Vagina (tissue), 2 donors: ENCODE measurements around the gene RASA3. TPM values are rescaled to one million over a fixed set of nuclear protein-coding genes. Genes with fewer than 3 reads are reported as not detected.
"Not testable (repeated sequence)": the region's sequence is repeated elsewhere in the genome, so short reads cannot be mapped to it uniquely, and the experiment has no call there.

ENCODE experiments used
- DNase-seq, 2 donors: peaks; one replicate each; pipeline ENCODE4 v3.0.0-alpha.2; 2017; ENCODE audit errors: extremely low spot score in 2 of 2
- H3K27ac ChIP-seq: fragments of 200-600 bp; sonication (generic); one replicate; pipeline ENCODE4 v1.5.1; 2019
- H3K27me3 ChIP-seq: fragments of 200-600 bp; sonication (generic); one replicate; pipeline ENCODE4 v1.5.1; 2019
- H3K36me3 ChIP-seq, 2 donors: fragments of 200-600 bp; sonication (generic); one replicate each; pipeline ENCODE4 v1.5.1; 2017 to 2019
- H3K4me1 ChIP-seq: fragments of 200-600 bp; sonication (generic); one replicate; pipeline ENCODE4 v1.5.1; 2019
- H3K4me3 ChIP-seq, 2 donors: fragments of 200-600 bp; sonication (generic); 1 replicate in 1 of 2; 2 replicates in 1 of 2; pipeline ENCODE4 v1.5.1; 2016 to 2019
- H3K9me3 ChIP-seq: fragments of 200-600 bp; sonication (generic); one replicate; pipeline ENCODE4 v1.5.1; 2019
- POLR2A ChIP-seq, 2 donors: fragments of 450-650 bp; IDR thresholded peaks; one replicate each; pipeline ENCODE4 v1.6.1; 2017; ENCODE audit warnings: antibody characterized with exemption in 2 of 2, mild to moderate bottlenecking in 2 of 2, moderate library complexity in 2 of 2
- POLR2AphosphoS5 ChIP-seq, 2 donors: sonication (generic); formaldehyde crosslinking; IDR thresholded peaks; one replicate each; pipeline ENCODE4 v1.9.0; 2017; ENCODE audit warnings: antibody characterized with exemption in 2 of 2, mild to moderate bottlenecking in 2 of 2, low read depth in 1 of 2; ENCODE audit not compliant: insufficient read depth in 1 of 2
- intact Hi-C: fragments of 100-400 bp; cut with DNase I; formaldehyde crosslinking; loops from one replicate; pipeline ENCODE4 v1.15.1; 2023
- total RNA-seq: library from RNA; depleted of rRNA; stranded (reverse); fragments of >200 nt; gene quantifications from one replicate; pipeline ENCODE4 v1.2.3, GENCODE V29; 2016
- TF ChIP-seq, protein P1 (sequence below), 3 experiments: fragments of 450-650 bp in 2 of 3; fragments of 200-600 bp in 1 of 3; sonication (generic) in 1 of 3; IDR thresholded peaks; one replicate each; pipeline ENCODE4 v1.5.1; 2017 to 2019; ENCODE audit warnings: antibody characterized with exemption in 3 of 3, mild to moderate bottlenecking in 2 of 3, moderate library complexity in 2 of 3

RASA3 gene
- total RNA-seq, 1 donor from 2014 or later = 19.6 TPM

DNA sequence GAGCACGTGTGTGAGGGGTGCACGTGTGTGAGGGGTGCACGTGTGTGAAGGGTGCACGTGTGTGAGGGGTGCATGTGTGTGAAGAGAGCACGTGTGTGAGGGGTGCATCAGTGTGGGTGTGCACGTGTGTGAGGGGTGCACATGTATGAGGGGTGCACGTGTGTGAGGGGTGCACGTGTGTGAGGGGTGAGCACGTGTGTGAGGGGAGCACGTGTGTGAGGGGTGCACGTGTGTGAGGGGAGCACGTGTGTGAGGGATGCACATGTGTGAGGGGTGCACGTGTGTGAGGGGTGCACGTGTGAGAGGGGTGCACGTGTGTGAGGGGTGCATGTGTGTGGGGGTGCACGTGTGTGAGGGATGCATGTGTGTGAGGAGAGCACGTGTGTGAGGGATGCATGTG, 15.7 kb downstream of the RASA3 start:
- Histone ChIP-seq H3K4me3 (no peak overlapping the region), H3K36me3 (no peaks in the 10 kb centered on the region), H3K27me3 (no peaks in the 10 kb centered on the region), H3K9me3 (no peaks in the 10 kb centered on the region), H3K4me1 (peaks cover 38% of the 10 kb centered on the region), H3K27ac (no peak overlapping the region)
- TF ChIP-seq POLR2A (IDR thresholded peaks at IDR 0.05) = no peak
- TF ChIP-seq, protein P1, sequence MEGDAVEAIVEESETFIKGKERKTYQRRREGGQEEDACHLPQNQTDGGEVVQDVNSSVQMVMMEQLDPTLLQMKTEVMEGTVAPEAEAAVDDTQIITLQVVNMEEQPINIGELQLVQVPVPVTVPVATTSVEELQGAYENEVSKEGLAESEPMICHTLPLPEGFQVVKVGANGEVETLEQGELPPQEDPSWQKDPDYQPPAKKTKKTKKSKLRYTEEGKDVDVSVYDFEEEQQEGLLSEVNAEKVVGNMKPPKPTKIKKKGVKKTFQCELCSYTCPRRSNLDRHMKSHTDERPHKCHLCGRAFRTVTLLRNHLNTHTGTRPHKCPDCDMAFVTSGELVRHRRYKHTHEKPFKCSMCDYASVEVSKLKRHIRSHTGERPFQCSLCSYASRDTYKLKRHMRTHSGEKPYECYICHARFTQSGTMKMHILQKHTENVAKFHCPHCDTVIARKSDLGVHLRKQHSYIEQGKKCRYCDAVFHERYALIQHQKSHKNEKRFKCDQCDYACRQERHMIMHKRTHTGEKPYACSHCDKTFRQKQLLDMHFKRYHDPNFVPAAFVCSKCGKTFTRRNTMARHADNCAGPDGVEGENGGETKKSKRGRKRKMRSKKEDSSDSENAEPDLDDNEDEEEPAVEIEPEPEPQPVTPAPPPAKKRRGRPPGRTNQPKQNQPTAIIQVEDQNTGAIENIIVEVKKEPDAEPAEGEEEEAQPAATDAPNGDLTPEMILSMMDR (IDR thresholded peaks at IDR 0.05) = no peak
- TF ChIP-seq POLR2AphosphoS5 (IDR thresholded peaks at IDR 0.05; ENCODE audit: insufficient read depth in 1 of 2, low read depth in 1 of 2) = no peak
- intact Hi-C loops = no loop called here
- DNase-seq = no peak

DNA sequence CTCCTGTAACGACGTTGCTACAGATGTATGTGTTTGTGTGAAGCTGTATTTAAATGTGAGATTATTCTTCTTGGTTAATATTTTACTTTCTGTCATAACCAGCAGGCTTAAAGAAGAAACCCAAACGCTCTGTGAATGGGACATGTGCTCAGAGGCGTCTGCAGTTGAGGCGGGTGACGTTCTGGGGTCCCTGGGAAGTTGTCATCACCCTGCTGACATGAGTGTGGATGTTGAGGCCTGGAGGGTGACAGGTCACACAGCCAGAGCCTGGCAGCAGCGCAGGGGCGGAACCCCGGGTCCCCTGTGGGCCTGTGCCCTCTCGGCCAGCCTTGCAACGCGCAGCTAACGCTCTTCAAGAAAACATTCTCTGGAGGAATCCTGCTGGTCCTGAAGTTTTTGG, 16.6 kb downstream of the RASA3 start:
- Histone ChIP-seq H3K9me3 (no peaks in the 10 kb centered on the region), H3K36me3 (no peaks in the 10 kb centered on the region), H3K27me3 (no peaks in the 10 kb centered on the region), H3K4me1 (peaks cover 35% of the 10 kb centered on the region), H3K4me3 (no peak overlapping the region), H3K27ac (peak overlapping the region; percentile 42)
- DNase-seq = no peak
- intact Hi-C loops = no loop called here
- TF ChIP-seq POLR2A (IDR thresholded peaks at IDR 0.05) (no peak), POLR2AphosphoS5 (IDR thresholded peaks at IDR 0.05; ENCODE audit: insufficient read depth in 1 of 2, low read depth in 1 of 2) (no peak)
- TF ChIP-seq, protein P1 (IDR thresholded peaks at IDR 0.05) = no peak

- intact Hi-C loops = no loop called here
- H3K27ac ChIP-seq = peak overlapping the region; percentile 42
- H3K4me1 ChIP-seq = peaks cover 41% of the 10 kb centered on the region
- DNase-seq = no peak
- no peak for TF ChIP-seq POLR2A (IDR thresholded peaks at IDR 0.05)
- TF ChIP-seq, protein P1 (IDR thresholded peaks at IDR 0.05) = no peak
- TF ChIP-seq POLR2AphosphoS5 (IDR thresholded peaks at IDR 0.05; ENCODE audit: insufficient read depth in 1 of 2, low read depth in 1 of 2) = no peak
- H3K27me3 ChIP-seq = no peaks in the 10 kb centered on the region
- H3K4me3 ChIP-seq = no peak overlapping the region
- H3K9me3 ChIP-seq = no peaks in the 10 kb centered on the region
- H3K36me3 ChIP-seq = no peaks in the 10 kb centered on the region
These were observed 17.2 kb downstream of the RASA3 start for GRCh38 chr13:114115191-114115671.

GRCh38 chr13:114114666-114115065, 17.8 kb downstream of the RASA3 start:
- H3K27ac ChIP-seq = peak overlapping the region; percentile 42
- H3K36me3 ChIP-seq, H3K27me3 ChIP-seq, H3K4me3 ChIP-seq, DNase-seq, intact Hi-C loops, H3K9me3 ChIP-seq: not testable (repeated sequence)
- peaks cover 46% of the 10 kb centered on the region for H3K4me1 ChIP-seq

DNA sequence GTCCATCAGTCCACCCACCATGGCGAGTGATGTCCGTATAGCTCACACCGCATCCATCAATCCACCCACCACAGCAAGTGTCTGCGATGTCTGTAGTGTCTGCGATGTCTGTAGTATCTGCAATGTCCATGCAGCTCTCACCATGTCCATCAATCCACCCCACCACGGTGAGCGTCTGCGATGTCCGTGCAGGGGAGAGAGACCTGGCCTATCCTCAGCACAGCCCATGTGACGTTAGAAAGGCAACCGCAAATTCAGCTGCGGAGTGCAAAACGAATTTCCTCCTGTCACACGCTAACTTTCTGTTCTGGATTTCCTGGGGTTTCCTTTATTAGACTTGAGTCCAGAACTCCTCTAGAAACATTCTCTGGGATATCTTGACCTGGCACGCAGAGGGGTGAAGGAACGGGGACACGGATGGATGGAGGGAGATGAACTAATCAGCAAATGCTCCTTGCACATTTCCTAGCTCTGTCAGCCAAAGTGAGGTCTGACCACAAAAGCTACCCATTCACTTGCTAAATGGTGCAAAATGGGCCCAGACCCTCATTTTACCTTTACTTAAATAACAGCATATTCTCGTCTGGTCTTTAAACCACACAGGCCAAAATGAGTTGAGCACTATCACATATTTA, 18.3 kb downstream of the RASA3 start:
- TF ChIP-seq, protein P1 (IDR thresholded peaks at IDR 0.05) = no peak
- no peak for TF ChIP-seq POLR2AphosphoS5 (IDR thresholded peaks at IDR 0.05; ENCODE audit: insufficient read depth in 1 of 2, low read depth in 1 of 2)
- no peak for TF ChIP-seq POLR2A (IDR thresholded peaks at IDR 0.05)
- intact Hi-C loops = no loop called here
- no peaks in the 10 kb centered on the region for H3K9me3 ChIP-seq
- DNase-seq = no peak
- H3K27ac ChIP-seq = peak overlapping the region; percentile 2
- no peaks in the 10 kb centered on the region for H3K27me3 ChIP-seq
- no peak overlapping the region for H3K4me3 ChIP-seq
- peaks cover 46% of the 10 kb centered on the region for H3K4me1 ChIP-seq
- no peaks in the 10 kb centered on the region for H3K36me3 ChIP-seq

- H3K27me3 ChIP-seq, H3K4me3 ChIP-seq, DNase-seq, intact Hi-C loops, H3K9me3 ChIP-seq, H3K36me3 ChIP-seq, H3K27ac ChIP-seq: not testable (repeated sequence)
- peaks cover 39% of the 10 kb centered on the region for H3K4me1 ChIP-seq
These were observed 19.0 kb downstream of the RASA3 start for GRCh38 chr13:114113395-114113794.
